G401.6 (cell line): ENCODE results near the gene SESTD1.

Experiments
- FAIRE-seq: peaks from 2 replicates; lab custom pipeline; 2012; peaks lifted over from hg19 to GRCh38; lab: Jason Lieb, UNC

The SESTD1 gene, protein sequence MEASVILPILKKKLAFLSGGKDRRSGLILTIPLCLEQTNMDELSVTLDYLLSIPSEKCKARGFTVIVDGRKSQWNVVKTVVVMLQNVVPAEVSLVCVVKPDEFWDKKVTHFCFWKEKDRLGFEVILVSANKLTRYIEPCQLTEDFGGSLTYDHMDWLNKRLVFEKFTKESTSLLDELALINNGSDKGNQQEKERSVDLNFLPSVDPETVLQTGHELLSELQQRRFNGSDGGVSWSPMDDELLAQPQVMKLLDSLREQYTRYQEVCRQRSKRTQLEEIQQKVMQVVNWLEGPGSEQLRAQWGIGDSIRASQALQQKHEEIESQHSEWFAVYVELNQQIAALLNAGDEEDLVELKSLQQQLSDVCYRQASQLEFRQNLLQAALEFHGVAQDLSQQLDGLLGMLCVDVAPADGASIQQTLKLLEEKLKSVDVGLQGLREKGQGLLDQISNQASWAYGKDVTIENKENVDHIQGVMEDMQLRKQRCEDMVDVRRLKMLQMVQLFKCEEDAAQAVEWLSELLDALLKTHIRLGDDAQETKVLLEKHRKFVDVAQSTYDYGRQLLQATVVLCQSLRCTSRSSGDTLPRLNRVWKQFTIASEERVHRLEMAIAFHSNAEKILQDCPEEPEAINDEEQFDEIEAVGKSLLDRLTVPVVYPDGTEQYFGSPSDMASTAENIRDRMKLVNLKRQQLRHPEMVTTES

DNA sequence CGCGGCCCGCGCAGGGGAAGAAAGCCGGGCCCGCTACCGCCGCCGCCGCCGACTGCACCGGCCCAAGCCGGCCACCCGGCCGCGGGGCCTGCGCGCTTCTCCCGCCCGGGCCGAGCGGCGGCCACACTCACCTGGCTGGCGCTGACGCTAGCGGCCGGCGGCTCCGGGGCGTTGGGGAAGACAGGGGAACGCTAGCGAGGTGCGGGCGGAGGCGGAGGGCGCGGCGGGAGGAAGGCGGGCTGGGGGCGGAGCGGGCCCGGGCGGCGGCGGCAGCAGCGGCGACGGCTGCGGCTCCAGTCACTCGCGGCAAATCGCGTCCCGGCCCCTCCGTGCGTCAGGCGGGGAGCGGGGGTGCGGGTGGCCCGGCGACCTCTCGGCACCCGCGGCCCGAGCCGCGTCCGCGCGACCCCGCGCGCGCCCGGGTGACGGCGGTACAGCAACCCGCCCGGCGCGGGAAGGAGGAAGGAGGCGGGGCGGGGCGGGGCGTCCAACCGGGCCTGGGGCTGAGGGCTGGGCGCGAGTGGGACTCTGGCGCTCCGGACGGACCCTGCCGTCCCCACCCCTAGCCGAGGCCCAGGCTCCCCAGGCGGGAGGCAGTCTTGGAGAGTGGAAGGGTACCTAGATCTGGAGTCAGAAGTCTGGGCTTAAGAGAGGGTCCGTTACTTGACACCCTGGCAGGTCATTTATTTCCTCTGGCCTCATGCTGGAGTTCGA, at the start of gene SESTD1:
SESTD1 (minus strand) TSS at position 465 of the 714 bp plus-strand sequence. CDS start 72,991 bp downstream, outside the sequence.
- FAIRE-seq: no peak

DNA sequence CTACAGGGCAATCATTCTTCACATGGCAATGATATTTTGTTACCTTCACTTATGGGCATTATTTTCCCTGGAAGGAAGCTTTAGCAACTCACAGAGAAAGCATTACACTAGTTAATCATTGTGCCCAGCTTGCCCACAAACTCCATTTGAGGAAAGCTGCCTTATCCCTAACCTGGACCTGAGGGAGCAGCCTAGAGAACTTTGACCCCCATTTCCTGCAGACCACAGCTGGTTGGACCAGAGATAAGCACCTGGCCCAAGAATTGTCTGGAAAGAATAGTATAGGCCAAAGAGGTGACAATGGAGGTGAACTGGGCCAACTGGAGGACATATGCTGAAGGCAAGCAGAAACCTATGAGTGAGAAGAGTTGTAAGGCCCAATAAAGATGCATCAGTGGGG, 48.4 kb upstream of the SESTD1 start:
- no peak for FAIRE-seq

DNA sequence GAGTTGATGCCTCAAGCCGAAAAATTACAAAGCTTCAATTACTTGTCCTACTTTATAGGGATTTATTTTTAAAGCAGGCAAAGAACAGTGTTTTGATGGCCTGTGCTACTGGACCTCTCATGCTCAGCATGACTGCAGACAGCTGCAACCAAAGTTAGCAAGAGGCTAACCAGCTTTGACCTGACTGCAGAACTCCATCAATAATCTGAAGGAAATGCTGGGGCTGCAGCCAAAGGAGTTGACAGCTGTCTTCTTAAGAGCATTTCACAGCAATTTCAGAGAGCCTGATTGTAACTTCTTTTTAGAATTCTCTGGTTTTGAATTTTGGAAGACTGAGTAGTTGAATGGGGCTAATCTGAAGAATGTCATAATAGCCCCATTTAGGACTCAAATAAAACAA, 46.5 kb upstream of the SESTD1 start:
- FAIRE-seq: no peak

DNA sequence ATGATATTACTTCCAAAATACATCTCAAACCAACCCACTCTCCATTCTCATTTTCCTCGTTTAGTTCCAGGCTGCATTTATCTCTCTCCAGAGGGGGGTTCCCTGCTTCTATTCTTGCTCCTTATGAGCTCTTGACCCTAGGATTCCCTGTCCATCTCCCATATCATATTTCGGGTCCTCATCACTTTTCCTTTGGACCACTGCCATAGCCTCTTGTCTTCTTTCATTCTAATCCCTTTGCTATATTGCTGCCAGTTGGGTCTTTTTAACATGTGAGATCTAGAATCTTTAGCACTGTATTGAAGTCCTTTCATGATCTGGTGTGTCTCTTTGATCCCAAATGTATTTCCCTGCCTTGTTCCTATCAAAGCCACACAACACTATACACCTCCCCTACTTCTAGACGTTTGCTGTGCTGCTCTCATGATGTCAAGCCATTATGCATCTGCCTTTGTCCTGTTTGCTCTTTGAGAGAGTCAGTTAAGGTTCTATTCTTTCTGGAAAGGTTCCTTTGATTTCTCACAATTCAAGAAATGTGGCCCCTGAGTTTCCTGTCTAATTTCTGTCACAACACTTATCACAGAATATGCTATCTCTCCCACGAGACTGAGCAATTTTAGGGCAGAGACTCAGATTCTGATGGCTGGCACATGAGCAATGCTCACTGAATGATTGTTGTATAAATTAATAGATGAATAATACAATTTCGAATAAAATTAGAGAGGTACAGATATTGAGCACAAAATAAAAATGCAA, 43.2 kb upstream of the SESTD1 start:
- no peak for FAIRE-seq

DNA sequence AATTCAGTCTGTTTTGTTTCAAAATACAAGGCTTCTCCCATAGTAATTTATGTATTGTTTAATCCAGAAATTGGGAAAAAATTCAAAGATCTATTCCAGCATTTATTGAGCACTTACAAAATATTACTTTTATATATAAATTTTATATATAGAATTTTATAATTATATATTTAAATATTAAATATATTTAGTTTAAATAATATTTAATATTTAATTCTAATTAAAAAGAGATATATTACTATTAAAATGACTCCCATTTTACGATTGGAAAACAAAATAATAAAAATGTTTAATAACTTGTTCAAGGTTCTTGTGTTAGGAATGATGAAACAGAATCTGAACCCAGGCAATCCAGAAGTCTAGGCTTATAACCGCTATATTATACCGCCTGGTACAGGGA, 40.5 kb upstream of the SESTD1 start:
- FAIRE-seq: peak; percentile 83

DNA sequence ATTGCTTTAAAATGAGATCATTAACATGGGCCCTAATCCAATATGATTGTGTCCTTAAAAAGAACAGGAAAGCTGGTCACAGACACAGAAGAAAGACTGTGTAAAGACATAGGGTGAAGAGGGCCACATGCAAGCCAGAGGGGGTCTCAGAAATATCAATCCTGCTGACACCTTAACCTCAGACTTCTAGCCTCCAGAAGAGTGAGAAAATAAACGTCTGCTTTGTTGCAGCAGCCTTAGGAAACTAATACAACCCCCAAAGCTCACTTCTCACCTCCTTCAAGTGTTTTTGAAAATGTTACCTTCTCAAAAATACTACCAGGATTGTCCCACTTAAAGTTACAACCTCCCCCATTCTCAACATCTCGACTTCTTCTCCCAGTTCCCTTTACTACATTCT, 39.8 kb upstream of the SESTD1 start:
- no peak for FAIRE-seq

DNA sequence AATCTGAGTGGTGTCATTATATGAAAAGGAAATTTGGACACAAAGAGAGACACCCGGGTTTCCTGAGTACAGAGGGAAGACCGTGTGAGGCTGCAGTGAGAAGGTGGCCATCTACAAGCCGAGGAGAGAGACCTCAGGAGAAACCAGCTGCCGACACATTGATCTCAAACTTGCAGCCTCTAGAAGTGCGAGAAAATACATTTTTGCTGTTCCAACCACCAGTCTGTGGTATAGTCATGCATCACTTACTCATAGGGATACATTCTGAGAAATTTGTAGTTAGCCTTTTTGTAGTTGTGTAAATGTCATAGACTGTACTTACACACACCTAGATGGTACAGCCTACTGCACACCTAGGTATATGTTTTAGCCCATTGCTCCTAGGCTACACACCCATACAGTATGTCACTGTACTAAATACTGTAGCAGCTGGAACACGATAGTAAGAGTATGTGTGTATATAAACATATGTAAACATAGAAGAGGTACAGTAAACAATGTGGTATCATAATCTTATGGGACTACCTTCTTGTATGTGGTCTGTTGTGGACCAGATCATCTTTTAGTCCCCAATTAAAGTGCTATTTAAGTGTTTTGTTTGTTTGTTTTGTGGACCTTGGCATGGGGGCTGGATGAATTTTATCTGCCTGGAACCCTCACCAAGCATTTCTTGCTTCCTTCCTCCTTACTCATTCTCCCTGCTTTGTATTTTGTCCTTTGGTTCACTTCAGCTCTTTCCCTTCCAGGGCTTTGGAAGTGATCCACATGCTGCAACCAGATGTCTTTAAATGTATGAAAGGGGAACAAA, 38.3 kb upstream of the SESTD1 start:
- FAIRE-seq: no peak

DNA sequence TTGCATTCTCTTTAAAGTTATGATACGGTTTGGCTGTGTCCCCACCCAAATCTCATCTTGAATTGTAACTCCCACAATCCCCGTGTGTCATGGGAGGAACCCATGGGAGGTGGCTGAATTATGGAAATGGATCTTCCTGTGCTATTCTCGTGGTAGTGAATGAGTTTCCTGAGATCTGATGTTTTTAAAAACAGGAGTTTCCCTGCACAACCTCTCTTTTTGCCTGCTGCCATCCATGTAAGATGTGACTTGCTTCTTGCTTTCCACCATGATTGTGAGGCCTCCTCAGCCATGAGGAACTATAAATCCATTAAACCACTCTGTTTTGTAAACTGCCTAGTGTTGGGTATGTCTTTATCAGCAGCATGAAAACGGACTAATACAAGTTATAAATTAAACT, 37.5 kb upstream of the SESTD1 start:
- no peak for FAIRE-seq

DNA sequence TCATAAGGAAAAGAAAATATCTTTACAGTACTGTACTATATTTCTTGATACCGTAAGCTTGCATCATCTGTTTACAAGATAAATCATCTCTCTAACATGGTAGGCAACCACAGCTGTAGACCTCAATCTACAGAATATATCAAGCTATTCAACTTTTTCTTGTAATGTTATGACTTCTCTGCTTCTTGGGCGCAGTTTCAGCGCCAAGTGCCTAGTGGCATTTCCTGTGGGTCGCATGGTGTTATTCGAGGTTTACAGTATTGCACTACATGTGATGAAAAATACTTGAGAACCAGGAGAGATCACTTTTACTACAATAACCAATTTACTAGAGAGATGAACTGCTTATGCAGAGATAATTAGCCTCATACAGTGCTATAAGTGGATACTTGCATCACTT, 34.0 kb upstream of the SESTD1 start:
- FAIRE-seq: no peak

DNA sequence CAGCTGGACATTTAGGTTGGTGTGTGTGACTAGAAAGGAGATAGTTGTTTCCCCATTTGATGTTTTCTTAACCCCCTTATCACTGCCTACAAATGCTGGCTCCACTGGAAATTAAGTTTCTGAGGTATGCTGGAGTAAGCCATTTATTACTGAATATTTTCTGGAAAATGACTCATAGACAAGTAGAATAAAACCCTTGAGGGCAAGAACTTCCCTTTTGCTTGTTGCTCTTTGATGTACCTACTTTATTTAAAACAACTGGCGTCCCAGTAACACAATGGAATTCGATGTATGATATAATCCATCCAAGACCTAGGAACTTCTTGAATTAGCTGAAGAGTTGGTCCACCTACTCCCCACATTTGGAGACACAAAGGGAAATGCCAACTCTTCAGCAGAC, 33.3 kb upstream of the SESTD1 start:
- FAIRE-seq: no peak

DNA sequence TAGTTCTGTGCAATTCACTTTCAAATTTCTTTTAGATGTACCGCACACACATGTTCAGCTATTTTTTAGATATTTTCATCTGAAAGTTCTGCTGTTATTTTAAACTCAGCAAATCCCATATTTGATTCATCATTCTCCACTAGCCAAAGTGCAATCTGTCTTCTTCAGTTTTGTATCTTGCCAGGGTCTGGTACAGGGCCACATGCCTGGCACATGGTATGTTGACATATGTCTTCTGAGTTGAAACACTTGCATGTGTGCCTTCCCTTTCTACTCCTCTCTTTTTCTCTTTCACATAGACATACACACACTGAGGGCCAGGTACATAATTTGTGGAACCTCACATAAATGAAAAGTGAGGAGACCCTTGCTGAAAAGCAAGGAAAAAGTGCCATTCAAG, 25.7 kb upstream of the SESTD1 start:
- no peak for FAIRE-seq

DNA sequence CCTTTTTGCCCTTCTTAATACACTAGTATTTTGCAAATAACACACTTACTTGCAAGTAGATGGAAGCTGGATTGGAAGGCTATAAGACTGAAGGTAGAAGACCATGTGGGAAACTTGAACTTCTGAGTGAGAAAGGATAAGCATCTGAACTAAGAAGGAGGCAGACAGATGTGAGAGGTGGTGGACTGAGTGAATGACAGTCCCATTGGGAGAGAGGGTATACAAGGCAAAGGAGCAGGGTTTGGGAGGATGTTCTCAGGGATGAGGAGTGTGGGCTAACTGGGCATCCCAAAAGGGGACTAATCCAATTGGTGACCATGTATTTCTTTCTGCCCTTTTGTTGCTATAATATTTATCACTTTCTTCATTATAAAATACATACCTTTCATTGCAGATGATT, 20.4 kb upstream of the SESTD1 start:
- FAIRE-seq: no peak

DNA sequence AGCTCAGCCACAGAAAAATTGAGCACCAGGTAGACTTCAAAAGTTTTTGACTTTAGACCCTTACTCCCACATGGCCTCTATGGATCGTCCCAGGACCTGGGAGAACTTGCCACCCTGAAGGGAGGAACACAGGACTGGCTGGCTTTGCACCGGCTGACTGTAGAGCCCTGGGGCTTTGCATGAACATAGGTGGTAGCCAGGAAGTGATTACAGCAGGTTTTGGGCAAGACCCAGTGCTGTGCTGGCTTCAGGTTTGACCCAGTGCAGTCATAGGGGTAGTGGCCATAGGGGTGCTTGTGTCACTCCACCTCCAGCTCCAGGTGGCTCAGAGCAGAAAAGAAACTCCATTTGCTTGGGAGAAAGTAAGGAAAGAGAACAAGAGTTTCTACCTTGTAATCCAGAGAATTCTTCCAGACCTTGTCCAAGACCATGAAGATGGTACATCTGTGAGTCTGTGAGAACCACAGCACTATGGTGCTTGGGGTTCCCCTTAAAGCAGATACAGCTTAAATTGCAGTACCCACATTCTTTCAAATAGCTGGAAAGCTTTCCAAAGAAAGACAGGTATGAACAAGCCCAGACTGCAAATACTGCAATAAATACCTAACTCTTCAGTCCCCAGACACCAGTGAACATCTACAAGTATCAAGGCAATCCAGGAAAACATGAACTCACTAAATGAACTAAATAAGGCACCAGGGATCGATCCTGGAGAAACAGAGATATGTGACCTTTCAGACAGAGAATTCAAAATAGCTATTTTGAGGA, 13.0 kb upstream of the SESTD1 start:
- no peak for FAIRE-seq

DNA sequence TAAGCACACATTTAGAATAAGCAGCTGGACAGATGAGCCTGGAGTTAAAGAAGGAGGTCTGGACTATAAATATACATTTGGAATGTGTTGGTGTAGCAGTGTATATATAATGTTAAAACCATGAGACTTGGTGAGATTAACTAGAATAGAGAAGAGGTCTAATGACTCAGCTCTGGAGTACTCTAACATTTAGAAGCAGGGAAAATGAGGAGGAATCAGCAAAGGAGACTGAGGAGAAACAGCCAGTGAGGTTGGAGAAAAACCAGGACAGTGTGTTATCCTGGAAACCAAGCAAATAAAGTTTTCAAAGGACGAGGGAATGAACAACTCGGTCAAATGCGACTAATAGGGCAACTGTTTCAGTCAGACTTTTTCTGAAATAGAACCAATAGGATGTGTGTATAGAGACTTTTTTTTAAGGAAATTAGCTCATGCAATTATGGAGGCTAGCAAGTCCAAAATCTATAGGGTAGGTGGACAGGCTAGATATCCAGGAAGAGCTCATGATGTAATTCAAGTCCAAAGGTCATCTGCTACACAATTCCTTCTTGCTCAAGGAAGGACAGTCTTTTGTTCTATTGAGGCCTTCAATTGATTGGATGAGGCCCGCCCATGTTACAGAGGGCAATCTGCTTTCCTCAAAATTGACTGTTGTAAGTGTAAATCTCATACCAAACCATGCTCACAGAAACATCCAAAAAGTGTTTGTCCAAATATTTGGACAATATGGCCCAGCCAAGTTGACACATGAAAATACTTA, 10.8 kb upstream of the SESTD1 start:
- FAIRE-seq: no peak

DNA sequence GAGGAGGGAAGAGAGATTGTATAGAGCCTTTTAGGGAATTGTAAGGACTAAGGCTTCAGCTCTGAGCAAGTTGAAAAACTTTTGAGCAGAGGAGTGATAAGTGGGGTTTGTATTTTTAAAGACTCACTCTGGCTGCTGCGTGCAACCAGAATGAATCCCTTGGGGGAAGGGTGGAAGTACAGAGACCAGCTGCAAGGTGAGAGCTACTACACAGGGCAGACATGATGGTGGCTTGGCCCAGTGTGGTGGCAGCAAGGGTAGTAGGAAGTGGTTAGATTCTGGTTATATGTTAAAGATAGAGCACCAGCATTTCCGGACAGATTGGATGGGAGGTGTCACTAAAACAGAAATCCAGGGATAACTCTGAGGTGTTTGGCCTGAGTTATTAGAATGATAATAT, 10.1 kb upstream of the SESTD1 start:
- FAIRE-seq: no peak

DNA sequence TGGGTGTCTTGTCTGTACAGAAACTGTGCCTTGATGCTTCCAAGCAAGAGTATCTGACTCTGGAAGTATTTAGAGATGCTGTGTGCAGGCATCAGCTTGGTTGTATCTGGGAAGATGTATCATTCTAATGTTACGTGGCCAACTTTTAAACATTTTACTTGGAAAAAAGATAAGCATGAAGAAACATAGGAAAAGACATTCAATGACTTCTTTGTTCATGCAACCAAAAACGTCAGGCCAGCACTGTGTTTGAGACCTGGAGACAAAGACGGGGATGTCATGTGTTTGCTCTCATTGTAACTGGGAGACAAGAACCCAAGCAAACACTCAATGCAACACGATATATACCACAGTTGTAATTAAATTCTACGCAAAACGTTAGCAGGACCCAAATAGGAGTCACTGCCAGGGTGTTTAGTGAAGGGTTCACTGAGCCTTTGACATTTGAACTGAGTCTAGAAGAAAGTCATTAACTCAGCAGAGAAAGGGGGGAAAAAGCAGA, 8.9 kb upstream of the SESTD1 start:
- FAIRE-seq: no peak

DNA sequence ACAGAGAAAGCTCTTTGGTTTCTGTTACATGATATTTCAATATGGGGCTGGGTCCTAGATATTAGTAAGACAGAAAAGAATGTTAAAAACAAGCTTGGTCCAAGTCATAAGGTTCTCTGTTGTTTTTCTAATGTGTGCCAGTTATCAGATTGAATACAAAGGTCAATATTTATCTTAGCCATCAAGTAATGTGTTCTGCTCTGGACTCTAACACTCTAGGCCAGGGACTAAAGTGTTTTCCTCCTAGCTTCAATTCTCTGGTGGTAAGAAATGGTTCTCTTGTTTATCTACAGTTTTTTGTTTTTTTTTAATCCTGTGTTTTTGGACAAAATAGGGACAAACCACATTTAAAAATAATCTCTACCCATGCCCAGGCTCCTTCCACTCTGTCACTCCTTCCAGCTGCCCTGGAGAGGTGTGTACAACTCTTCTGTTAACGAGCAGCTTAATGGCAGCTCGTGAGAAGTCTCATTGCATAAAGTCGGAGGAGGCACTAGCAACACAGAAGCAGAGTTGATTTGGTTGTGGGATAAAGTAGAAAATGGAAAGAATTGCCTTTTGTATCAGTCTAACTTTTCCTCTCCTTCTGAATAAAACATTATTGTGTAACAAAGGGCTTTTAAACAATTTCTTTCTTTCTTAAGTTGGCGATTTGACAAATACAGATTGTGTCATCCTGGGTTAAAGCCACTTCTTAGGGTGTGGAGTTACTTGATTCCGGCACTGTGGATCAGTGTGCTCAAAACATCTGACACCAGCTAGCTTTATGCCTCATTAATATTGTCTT, 8.0 kb upstream of the SESTD1 start:
- no peak for FAIRE-seq

DNA sequence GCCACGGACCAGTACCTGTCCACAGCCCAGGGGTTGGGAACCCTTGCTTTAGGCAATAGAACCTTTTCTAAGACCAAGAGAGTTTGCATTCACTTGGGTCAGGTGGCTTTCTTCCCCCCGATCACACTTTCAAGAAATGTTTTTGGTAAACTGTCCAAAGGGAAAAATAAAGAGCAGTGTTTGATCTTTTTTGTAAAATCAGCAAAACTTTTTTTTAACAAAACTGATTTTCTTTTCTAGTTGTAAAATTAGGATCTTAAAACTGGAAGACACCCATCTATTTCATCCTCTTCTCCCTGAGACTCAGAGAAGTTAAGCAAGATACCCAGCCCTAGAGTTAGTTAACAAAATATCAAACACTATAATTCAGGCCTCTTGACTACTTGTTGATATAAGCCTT, 6.1 kb upstream of the SESTD1 start:
- no peak for FAIRE-seq

DNA sequence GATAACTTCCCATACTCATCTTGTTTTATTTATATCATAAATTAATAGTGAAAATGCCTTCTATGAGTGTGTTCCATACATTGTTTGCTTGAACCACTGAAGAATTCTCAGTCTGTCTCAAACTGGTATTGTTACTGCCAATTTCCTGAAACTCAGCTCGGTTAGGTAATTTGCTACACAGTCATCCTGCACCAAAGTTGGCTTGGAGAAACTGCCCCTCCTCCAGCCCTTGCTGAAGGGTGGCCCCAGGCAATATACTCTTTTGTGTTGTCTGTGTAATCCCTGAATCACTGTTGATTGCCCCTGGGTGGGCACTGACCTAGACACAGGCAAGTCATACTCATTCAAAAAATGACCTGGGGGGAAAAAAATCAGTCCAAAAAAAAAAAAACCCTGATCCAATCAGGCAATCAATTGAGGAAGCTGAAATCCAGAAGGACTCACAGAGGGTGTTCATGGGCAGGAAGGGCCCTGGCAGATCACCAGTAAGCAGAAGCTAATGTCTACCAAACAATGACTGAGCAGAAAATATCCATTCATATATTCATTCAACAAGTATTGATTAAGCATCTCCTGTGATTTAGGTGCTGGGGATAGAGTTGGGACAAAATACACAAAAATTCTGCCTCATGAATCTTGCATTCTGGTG, 3.8 kb upstream of the SESTD1 start:
- no peak for FAIRE-seq
